SJCRH30 (cell line): ENCODE measurements around the gene PRKN. TPM values are rescaled to one million over a fixed set of nuclear protein-coding genes. Genes with fewer than 3 reads are reported as not detected.

ENCODE experiments used
- DNase-seq, 2 experiments: peaks; one replicate each; pipeline ENCODE4 v3.0.0-alpha.2; 2015 to 2020
- H3K27ac ChIP-seq: fragments of 250-450 bp; sonication (Bioruptor Pico); 2 replicates; pipeline ENCODE4 v1.5.1; 2020; ENCODE audit warnings: mild to moderate bottlenecking, moderate library complexity
- H3K27me3 ChIP-seq: fragments of 250-450 bp; sonication (Bioruptor Pico); 2 replicates; pipeline ENCODE4 v1.5.1; 2020; ENCODE audit warnings: mild to moderate bottlenecking, moderate library complexity
- H3K36me3 ChIP-seq: fragments of 250-450 bp; sonication (Bioruptor Pico); 2 replicates; pipeline ENCODE4 v1.5.1; 2020; ENCODE audit warnings: mild to moderate bottlenecking, moderate library complexity
- H3K4me1 ChIP-seq: fragments of 250-450 bp; sonication (Bioruptor Pico); 2 replicates; pipeline ENCODE4 v1.5.1; 2020; ENCODE audit warnings: mild to moderate bottlenecking, moderate library complexity
- H3K4me3 ChIP-seq: fragments of 250-450 bp; sonication (Bioruptor Pico); 2 replicates; pipeline ENCODE4 v1.5.1; 2020; ENCODE audit warnings: mild to moderate bottlenecking, moderate library complexity
- H3K9me3 ChIP-seq: fragments of 250-450 bp; sonication (Bioruptor Pico); replicated peaks from 2 replicates; pipeline ENCODE4 v1.5.1; 2020; ENCODE audit warnings: mild to moderate bottlenecking, moderate library complexity
- total RNA-seq: library from RNA; depleted of rRNA; stranded (reverse); fragments of >200 nt; shearing (Covaris generic); gene quantifications from 2 replicates; pipeline ENCODE4 v1.2.3, GENCODE V29; 2014

Gene PRKN
- total RNA-seq, 1 experiment from 2014 or later, result not detected

DNA sequence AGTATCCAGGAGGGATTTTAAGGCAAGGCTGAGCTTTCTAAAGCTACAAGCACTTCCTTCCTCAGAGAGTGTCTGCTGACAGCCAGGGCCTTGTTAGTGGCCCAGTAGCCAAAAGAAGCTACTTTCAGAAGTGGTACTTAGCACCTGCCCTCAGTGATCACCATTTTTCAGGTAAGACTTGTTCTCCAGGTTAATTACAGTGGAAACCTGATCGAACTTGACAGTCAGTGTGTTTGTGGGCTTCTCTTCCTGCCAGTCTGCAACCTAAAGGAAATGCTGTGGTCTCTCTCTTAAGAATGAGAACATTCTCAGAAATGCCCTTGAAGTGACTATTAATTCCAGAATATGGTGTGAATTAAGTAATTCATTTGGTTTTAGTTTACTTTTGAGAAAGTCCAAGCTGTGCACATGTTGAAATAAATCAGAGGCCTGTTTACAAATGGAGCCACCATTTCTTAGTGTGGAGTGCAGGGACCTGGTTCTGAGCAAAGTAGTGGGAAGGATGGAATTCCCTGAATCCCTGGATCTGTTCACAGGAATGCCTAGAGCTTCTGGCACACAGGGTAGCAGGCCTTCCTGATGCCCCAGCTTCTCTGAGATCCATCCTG lies 1268.5 kb downstream of the PRKN start:
- Histone ChIP-seq H3K9me3 (no peaks in the 10 kb centered on the region), H3K4me3 (no peak overlapping the region), H3K36me3 (no peaks in the 10 kb centered on the region), H3K4me1 (no peaks in the 10 kb centered on the region), H3K27ac (no peak overlapping the region), H3K27me3 (no peaks in the 10 kb centered on the region)
- DNase-seq, result no peak

DNA sequence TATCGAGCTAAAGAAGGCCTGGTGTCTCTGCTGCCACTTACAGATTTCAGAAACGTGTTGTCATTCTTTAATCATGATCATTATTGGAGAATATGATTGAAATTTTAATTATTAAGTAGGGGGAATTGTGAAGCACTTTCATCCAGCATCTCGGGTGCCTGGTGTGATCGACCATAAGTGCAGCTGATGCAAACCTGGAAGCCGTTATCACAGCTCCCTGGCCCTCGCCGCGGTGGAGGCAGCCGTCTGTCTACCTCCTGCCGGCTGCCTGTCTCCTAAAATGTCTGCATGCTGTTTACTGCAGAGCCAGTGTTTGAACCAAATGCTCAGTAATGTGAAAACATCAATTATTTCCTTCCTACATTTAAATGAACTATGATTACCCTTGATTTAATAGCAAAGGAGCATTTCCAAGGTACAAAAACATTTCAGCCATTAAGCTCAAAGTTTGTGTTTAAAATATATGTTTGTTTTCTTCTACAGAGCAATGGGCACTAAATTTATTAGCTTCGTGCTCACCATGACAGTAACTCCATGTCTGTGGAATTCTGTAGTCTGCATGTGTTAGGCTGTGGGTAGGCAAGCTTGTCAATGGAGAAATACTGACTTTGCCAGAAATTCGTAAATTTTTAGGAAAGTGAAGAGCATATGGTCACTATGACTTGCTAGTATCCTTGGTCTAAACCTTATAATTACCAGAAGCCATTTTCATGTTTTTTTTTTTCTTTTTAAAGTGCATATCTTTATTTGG lies 1269.2 kb downstream of the PRKN start:
- H3K4me3 ChIP-seq, result no peak overlapping the region
- no peak for DNase-seq
- H3K9me3 ChIP-seq, result no peaks in the 10 kb centered on the region
- no peaks in the 10 kb centered on the region for H3K27me3 ChIP-seq
- H3K4me1 ChIP-seq, result no peaks in the 10 kb centered on the region
- no peak overlapping the region for H3K27ac ChIP-seq
- no peaks in the 10 kb centered on the region for H3K36me3 ChIP-seq

DNA sequence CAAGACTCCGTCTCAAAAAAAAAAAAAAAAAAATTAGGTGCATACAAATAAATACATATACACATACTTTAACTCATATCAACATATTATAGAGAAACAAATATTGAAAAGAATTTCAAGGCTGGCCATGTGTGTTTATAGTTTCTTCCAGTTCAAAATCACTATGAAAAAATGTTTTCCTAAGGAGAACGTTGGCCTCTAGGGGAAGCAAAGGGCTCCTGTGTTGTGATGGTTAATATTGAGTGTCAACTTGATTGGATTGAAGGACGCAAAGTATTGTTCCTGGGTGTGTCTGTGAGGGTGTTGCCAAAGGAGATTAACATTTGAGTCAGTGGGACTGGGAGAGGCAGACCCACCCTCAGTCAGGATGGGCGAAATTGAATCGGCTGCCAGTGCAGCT lies 1271.7 kb downstream of the PRKN start:
- H3K4me3 ChIP-seq, result no peak overlapping the region
- H3K36me3 ChIP-seq, result no peaks in the 10 kb centered on the region
- no peak for DNase-seq

DNA sequence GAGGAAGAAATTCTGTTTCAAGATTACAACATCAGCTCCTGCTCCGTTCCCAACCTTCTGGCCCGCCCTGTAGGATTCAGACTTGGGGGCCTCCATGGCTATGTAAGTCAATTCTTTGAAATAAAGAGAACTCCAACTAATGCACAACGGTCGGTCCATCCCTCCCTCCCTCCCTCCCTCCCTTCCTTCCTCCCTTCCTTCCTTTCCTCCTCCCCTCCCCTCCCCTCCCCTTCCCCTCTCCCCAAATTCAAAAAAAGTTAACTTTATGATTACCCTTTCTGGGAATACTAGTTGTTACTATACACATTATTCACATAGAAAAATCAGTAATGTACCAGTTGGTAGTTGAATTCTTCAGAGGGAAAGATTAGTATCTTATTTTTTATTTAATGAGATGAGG lies 1274.0 kb downstream of the PRKN start:
- no peak overlapping the region for H3K27ac ChIP-seq
- no peaks in the 10 kb centered on the region for H3K36me3 ChIP-seq
- no peak for DNase-seq
- no peak overlapping the region for H3K4me3 ChIP-seq
- H3K27me3 ChIP-seq, result no peaks in the 10 kb centered on the region
- H3K9me3 ChIP-seq, result no peaks in the 10 kb centered on the region
- no peaks in the 10 kb centered on the region for H3K4me1 ChIP-seq

More for the DNA sequence above, 1271.7 kb downstream of the PRKN start:
- no peaks in the 10 kb centered on the region for H3K9me3 ChIP-seq
- no peaks in the 10 kb centered on the region for H3K27me3 ChIP-seq
- H3K27ac ChIP-seq, result no peak overlapping the region
- no peaks in the 10 kb centered on the region for H3K4me1 ChIP-seq

DNA sequence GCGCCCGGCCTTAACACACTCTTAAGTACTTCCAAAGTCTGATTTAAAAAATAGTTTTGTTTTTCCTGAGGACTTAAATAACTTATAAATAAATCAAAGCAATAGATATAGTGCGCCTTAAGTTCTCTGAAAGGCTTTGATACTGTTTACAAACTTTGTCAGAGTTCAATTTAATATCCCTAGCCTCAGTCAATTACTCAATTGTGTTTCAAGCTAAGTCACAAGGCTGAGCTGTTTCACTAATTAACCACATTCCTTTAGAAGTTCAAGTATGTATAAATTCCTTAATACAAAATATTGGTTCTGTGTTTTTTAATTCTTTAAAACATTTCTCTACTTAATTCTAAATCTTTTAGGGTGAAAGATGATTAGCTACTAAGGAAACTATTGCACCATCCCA lies 1275.3 kb downstream of the PRKN start:
- no peak overlapping the region for H3K4me3 ChIP-seq
- no peak overlapping the region for H3K27ac ChIP-seq
- H3K36me3 ChIP-seq, result no peaks in the 10 kb centered on the region
- DNase-seq, result no peak
- H3K4me1 ChIP-seq, result no peaks in the 10 kb centered on the region
- H3K9me3 ChIP-seq, result no peaks in the 10 kb centered on the region
- no peaks in the 10 kb centered on the region for H3K27me3 ChIP-seq

DNA sequence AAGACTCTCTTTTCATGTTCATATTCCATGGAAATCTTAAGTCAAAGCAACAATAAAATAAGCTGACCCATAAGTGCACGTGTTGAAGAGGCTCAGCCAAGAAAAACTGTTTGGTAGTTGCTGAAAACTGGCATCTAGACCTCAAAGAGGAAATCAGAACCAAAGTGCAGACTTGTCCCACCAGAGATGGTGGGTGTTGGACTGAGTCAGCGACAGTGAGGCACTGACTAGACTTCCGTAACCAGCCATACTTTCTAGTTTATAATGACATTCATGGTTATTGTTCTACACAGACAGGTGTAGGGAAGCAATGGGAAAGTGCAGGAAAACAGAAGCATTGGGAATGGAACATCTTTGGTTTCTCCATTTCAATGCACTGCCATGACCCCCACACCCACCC lies 1278.0 kb downstream of the PRKN start:
- no peaks in the 10 kb centered on the region for H3K27me3 ChIP-seq
- H3K9me3 ChIP-seq, result no peaks in the 10 kb centered on the region
- peaks cover 8% of the 10 kb centered on the region for H3K4me1 ChIP-seq
- no peak for DNase-seq
- H3K4me3 ChIP-seq, result no peak overlapping the region
- no peaks in the 10 kb centered on the region for H3K36me3 ChIP-seq
- H3K27ac ChIP-seq, result no peak overlapping the region

DNA sequence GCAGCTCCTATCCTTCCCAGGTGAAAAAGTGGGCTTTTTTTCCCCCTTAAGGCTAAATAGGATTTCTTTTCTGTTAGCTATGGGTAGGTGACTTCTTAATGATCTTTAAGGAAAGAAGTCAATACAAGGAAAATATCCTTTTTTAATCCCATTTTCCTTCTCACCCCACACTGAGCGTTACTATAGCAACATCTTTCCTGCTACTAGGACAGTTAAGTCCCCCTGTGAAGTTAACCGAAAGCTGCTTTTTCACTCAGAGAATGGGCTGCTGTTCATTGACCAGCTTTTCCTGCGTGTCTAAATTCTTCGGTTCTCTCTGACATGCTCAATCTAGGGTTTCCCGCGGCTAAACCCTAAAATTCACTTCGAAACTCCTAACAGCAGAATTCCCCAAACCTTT lies 1280.6 kb downstream of the PRKN start:
- Histone ChIP-seq H3K9me3 (no peaks in the 10 kb centered on the region), H3K4me3 (no peak overlapping the region), H3K36me3 (no peaks in the 10 kb centered on the region), H3K4me1 (peaks cover 15% of the 10 kb centered on the region), H3K27ac (no peak overlapping the region), H3K27me3 (no peaks in the 10 kb centered on the region)
- no peak for DNase-seq

DNA sequence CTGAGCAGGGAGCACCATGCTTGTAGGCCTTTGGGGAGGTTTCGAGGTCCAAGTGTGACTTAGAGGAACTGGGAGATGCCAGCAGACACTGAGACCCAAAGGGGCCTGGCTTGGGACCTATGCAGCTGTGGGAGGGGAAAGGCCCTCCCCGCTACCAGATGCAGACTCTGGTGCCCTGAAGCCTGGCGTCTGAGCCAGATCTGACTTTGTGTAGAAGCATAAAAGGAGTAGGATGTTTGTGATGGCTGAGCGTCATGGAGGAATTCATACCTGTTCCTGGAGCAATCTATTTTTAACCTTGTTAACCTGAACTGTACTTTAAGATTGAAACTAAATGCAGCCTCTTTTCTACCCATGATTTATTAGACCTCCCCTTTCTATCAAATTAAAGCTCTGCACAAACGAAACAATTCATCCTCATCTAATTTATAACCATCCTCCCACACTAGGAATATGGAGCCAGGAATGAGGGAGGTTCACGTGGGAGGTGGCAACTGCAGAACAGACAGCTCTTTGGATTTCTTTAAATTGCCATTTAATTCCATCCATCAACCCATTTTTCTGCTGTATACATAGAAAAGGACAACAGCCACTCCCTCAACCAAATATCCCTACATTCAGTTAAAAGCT lies 1281.2 kb downstream of the PRKN start:
- H3K27ac ChIP-seq, result no peak overlapping the region
- H3K4me1 ChIP-seq, result peaks cover 15% of the 10 kb centered on the region
- H3K9me3 ChIP-seq, result no peaks in the 10 kb centered on the region
- no peaks in the 10 kb centered on the region for H3K27me3 ChIP-seq
- no peaks in the 10 kb centered on the region for H3K36me3 ChIP-seq
- no peak overlapping the region for H3K4me3 ChIP-seq
- no peak for DNase-seq

DNA sequence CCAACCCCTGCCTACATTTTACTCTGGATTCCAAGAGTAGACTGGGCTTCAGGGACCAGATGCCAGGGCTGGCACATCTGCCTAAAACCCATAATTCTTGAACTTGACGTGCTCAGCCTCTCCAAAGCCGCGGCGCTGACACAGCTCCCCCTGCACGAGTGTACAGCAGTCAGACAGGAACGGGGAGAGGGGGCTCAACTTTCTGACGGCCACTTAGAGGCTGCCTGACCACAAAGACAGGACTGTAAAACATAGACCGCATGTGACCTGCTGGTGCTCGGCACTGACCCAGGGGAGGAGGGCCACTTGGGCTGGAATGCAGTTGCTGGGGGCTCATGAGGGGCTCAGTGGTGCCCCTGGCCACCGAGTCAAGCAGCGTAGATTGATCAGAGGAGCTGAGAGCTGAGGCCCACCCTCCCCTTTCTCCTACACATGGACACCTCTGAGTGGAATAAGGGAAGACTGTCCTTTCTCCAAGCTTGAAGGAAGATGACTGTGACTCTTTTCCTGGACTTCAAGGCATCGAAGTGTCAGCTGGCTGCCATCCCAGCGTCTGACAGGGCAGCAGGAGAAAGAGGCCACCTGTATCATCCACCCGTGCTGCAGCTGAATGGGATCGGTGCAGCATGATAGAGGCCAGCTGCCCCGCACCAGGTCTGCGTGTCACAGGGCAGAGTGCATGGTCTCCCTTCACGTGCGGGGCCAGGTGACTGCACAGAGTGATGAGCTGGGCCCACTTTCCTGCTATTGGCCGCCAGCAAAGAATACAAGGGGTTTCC lies 1282.4 kb downstream of the PRKN start:
- peak; percentile 65 to 67 for DNase-seq

DNA sequence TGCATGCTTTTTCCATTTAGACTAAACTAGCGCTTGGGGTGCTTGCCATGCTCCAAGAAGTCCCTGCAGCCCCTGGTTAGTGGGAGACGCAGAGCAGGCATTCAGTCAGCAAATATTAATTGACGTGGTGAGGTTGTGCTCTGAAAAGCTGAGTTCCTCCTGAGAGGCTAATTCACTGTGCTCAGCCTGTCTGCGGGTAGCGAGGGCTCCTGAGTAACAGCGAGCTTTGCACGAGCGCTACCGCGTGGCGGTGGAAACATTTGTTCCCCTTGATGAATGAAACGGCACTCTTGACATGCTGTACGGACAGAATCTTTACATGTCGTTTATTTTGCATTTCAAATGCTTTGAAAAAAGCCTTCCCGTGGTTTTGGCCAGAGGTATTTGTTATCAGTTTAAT lies 1283.1 kb downstream of the PRKN start:
- peak; percentile 57 to 69 for DNase-seq
- Histone ChIP-seq H3K4me1 (peaks cover 17% of the 10 kb centered on the region), H3K27me3 (no peaks in the 10 kb centered on the region), H3K9me3 (no peaks in the 10 kb centered on the region), H3K36me3 (no peaks in the 10 kb centered on the region), H3K4me3 (peak overlapping the region; percentile 36), H3K27ac (peak overlapping the region; percentile 24; the same call in 1 of the 2 replicates)

More for the DNA sequence above, 1282.4 kb downstream of the PRKN start:
- Histone ChIP-seq H3K27ac (peak overlapping the region; percentile 24; the same call in 1 of the 2 replicates), H3K36me3 (no peaks in the 10 kb centered on the region), H3K27me3 (no peaks in the 10 kb centered on the region), H3K4me3 (peak overlapping the region; percentile 36), H3K4me1 (peaks cover 15% of the 10 kb centered on the region), H3K9me3 (no peaks in the 10 kb centered on the region)

DNA sequence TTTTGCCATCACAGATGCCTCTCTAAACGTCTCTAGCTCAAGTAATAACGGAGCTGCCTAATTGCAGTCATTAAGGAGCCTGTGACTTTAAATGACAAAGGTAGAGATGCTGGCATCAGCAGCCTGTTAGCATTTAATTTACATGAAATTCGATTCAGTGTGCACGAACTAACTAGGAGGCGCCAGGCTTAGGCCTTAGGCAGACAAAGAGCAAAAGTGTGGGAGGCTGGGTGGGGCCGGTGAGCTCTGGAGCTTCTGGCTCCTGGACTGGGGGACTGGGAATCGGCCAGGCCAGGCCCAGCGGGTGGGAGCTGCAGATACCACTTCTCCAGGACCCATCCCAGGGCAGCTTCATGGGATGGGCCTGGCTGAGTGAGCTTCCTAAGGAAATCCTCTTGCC lies 1283.7 kb downstream of the PRKN start:
- Histone ChIP-seq H3K4me1 (peaks cover 23% of the 10 kb centered on the region), H3K4me3 (no peak overlapping the region), H3K36me3 (no peaks in the 10 kb centered on the region), H3K27me3 (no peaks in the 10 kb centered on the region), H3K9me3 (no peaks in the 10 kb centered on the region), H3K27ac (peak overlapping the region; percentile 24; the same call in 1 of the 2 replicates)
- peak; percentile 41 to 63 for DNase-seq

DNA sequence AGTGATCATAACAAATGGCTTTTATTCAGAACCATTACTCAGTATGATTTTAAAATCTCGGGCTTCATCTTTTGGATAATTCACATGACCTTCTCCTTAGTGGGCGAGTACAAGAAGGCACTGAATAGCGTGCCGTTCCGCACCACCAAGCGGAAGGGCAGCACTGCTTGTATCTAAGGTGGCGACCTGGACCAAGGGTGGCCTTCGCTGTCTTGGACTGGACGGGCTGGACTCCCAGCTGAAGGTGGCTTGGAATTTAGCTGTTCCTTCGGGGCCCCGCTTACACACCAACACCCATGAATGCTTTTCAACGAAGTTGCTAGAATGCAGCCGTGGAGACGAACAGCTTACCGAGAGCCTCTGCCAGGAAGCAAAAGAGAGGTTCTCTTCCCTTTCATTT lies 1285.1 kb downstream of the PRKN start:
- H3K4me1 ChIP-seq, result peaks cover 29% of the 10 kb centered on the region
- H3K9me3 ChIP-seq, result no peaks in the 10 kb centered on the region
- DNase-seq, result no peak
- H3K27me3 ChIP-seq, result no peaks in the 10 kb centered on the region
- H3K4me3 ChIP-seq, result no peak overlapping the region
- no peaks in the 10 kb centered on the region for H3K36me3 ChIP-seq
- no peak overlapping the region for H3K27ac ChIP-seq

DNA sequence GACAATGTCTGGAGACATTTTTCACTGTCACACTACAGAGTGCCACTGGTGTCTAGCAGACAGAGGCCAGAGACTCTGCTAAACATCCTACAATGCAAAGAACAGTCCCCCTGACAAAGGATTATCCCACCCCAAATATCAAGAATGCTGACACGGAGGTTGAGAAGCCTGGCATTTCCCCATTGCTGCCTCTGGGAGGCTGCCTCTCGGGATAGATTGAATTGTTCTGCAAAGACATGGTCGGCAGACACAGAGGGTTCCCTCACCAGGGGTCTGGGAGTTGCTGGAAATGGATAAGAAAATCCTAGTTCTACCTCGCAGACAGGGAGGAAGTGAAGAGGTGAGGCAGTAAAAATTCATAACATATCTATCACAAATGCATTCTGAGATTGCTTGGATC lies 1287.3 kb downstream of the PRKN start:
- Histone ChIP-seq H3K27ac (no peak overlapping the region), H3K9me3 (no peaks in the 10 kb centered on the region), H3K36me3 (no peaks in the 10 kb centered on the region), H3K4me1 (peaks cover 31% of the 10 kb centered on the region), H3K4me3 (no peak overlapping the region), H3K27me3 (no peaks in the 10 kb centered on the region)
- DNase-seq, result no peak

DNA sequence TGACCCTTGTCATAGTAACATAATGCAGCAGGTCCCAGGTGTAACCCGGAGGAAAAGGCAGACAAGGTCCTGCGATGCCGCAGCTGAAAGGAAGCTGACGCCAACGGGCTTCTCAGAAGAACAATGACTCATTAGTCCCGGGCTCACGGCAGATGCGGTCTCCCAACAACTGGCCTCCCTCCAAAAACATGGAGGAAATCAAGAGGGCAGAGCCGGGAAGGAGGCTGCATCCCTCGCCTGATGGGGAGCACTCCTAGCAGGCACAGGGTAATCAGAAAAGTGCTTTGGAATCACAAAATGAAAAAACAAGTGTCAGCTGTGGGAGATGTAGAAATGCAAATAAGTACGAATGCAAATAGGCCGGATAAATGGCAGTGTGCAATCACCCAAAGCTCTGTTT lies 1288.5 kb downstream of the PRKN start:
- Histone ChIP-seq H3K9me3 (no peaks in the 10 kb centered on the region), H3K4me3 (peak overlapping the region; percentile 19)
- DNase-seq, result peak; percentile 91 to 95

More for the DNA sequence above, 1288.5 kb downstream of the PRKN start:
- Histone ChIP-seq H3K4me1 (peaks cover 27% of the 10 kb centered on the region), H3K27me3 (no peaks in the 10 kb centered on the region), H3K27ac (peak overlapping the region; percentile 50), H3K36me3 (no peaks in the 10 kb centered on the region)
